Testis (tissue), 2 donors: ENCODE data around the gene DIP2B.

Experiments
- POLR2A ChIP-seq: fragments of 450-650 bp; IDR thresholded peaks from one replicate; pipeline ENCODE4 v1.6.1; 2017; ENCODE audit warnings: antibody characterized with exemption, mild to moderate bottlenecking, moderate library complexity
- TF ChIP-seq, protein P1 (sequence below), 3 experiments: fragments of 450-650 bp in 2 of 3; fragments of 200-600 bp in 1 of 3; sonication (generic) in 1 of 3; IDR thresholded peaks; one replicate each; pipeline ENCODE4 v1.5.1; 2016 to 2019; ENCODE audit warnings: antibody characterized with exemption in 3 of 3, mild to moderate bottlenecking in 2 of 3, moderate library complexity in 1 of 3

DNA sequence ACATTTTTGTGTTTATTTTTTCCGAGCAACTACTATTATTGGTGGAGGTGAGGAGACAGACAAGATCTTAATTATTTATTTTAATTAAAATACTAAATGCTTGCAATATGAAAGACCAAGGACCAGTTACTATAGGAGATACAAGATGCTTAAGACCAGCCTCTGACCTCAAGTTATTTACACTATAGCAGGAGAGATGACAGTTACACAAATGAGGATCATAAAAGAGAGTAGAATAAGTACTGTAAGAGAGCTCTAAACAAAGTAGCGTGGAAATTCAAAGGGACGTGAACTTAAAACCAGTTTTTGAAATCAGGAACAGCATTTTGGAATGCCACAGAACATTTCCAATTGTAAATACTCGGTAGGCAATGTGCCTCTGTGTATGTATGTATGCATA lies 131.1 kb downstream of the DIP2B start:
- TF ChIP-seq, protein P1, sequence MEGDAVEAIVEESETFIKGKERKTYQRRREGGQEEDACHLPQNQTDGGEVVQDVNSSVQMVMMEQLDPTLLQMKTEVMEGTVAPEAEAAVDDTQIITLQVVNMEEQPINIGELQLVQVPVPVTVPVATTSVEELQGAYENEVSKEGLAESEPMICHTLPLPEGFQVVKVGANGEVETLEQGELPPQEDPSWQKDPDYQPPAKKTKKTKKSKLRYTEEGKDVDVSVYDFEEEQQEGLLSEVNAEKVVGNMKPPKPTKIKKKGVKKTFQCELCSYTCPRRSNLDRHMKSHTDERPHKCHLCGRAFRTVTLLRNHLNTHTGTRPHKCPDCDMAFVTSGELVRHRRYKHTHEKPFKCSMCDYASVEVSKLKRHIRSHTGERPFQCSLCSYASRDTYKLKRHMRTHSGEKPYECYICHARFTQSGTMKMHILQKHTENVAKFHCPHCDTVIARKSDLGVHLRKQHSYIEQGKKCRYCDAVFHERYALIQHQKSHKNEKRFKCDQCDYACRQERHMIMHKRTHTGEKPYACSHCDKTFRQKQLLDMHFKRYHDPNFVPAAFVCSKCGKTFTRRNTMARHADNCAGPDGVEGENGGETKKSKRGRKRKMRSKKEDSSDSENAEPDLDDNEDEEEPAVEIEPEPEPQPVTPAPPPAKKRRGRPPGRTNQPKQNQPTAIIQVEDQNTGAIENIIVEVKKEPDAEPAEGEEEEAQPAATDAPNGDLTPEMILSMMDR (IDR thresholded peaks at IDR 0.05): no peak
- no peak for TF ChIP-seq POLR2A
